GM21526 (cell line): Measurements from ENCODE around the gene NAV2.

Source experiments
- ATAC-seq: cut with Tn5 transposase; IDR thresholded peaks from one replicate; pipeline ENCODE4 v1.9.1; 2021; ENCODE audit warnings: moderate library complexity; ENCODE audit not compliant: unreplicated experiment, low FRiP score

NAV2 gene

GRCh38 chr11:19769820-19770219, 57.2 kb downstream of the NAV2 start:
- no peak for ATAC-seq

GRCh38 chr11:19770277-19770676, 57.6 kb downstream of the NAV2 start:
- ATAC-seq = no peak

DNA sequence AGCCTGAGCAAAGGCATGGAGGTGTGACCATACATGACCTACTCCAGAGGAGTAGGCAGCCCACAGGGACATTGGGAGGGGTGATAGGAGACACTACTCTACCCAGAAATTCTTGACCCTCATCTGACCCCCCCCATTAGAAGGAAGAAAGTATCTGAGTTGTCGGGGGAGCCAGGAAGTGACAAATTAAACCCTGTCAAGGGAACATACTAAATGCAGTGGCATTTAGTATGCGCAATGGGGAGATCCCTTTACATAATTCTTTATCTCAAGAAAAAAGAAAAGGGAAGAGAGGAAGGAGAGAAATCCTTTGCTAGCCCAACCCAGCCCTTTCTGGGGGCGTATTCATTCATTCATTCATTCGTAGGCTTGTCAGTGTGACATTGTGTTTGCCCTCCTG, 58.8 kb downstream of the NAV2 start:
- ATAC-seq = no peak

- no peak for ATAC-seq
Measured at GRCh38 chr11:19772480-19772879, 59.8 kb downstream of the NAV2 start.

DNA sequence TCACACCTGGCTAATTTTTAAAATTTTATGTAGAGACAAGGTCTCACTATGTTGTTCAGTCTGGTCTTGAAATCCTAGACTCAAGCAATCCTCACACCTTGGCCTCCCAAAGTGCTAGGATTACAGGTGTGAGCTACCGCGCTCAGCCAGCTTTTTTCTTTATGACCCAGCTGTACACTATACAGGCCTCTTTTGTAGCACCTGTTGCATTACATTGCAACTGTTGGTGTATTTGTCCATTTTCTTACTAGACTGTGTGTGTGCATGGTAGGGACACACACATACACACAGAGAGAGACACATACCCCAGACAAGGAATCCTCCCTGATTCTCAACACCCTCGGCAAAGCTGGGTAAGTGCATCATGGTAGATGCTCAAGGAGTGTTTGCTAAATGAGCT, 61.7 kb downstream of the NAV2 start:
- ATAC-seq = no peak

GRCh38 chr11:19774817-19775580, 62.4 kb downstream of the NAV2 start:
- no peak for ATAC-seq

DNA sequence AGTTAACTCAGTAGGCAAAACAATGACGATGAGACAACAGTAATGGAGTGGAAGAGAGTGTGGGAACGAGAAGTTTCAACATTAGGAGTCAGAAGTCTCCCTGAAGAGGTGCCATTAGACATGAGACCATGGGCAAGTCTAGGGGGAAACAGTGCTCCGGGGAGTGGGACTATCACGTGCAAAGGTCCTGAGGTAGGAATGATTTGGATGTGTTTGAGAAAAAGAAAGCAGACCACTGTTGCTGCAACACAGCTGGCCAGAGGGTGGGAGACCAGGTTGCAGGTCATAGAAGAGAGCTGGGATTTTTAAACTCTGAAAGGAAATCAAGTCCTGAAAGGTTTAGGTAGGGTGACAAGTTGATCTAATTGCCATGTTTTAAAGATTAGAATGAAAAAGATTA, 63.0 kb downstream of the NAV2 start:
- no peak for ATAC-seq

DNA sequence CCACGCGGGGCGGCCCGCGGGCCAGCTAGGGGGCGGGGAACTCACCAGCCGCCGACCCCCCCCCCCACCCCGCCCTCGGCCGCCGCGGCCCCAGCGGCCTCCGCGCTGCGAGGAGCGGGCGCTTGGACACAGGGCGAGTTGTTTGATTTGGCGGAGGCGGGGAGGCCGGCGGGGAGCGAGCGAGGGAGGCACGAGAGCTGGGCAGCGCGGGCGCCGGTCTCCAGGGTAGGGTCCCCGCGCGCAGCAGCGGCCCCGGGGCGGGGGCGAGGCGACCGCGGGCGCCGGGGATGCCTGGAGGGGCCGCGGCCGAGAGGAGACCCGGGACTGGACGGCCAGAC, 64.4 kb downstream of the NAV2 start:
- ATAC-seq = peak; percentile 30

- peak; percentile 65 for ATAC-seq
Measured at GRCh38 chr11:19777377-19778102, 64.9 kb downstream of the NAV2 start.

DNA sequence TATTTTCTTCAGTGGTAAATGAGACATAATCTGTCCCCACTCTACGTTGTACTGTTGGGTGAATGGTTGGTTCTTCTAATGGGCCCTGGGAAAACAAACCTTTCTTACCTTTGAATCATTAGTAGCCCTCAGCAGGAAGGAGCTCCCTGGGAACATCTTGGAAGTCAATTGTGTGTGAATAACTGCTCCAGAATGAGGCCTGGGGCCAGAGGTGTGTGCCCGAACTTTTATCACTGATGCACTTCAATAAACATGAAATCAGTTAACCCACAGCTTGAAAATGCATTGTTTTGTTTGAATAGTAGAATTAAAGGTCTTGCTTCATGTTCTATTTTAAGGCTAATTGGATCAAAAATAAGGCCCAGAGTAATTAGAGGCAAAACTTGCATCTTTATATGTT, 67.1 kb downstream of the NAV2 start:
- ATAC-seq = no peak

- no peak for ATAC-seq
Measured at GRCh38 chr11:19781351-19781750, 68.7 kb downstream of the NAV2 start.

DNA sequence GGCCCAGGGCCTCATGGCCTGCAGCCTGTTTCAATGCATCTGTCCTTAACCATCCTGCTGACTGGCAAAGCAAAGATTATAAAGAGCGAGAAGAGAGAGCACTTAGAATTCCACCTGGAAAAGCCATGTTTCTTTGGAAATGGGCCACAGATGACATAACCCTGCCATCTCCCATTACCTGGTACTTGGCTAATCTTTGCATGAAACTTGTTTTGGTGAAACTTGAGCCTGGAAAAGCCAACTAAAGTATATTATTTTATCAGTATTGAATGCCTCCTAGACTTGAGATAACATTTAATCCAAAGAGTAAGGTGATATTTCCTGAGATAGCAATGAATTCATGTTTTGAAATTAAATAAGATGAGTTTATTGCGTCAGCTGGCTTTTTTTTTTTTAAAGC, 72.6 kb downstream of the NAV2 start:
- ATAC-seq = no peak

DNA sequence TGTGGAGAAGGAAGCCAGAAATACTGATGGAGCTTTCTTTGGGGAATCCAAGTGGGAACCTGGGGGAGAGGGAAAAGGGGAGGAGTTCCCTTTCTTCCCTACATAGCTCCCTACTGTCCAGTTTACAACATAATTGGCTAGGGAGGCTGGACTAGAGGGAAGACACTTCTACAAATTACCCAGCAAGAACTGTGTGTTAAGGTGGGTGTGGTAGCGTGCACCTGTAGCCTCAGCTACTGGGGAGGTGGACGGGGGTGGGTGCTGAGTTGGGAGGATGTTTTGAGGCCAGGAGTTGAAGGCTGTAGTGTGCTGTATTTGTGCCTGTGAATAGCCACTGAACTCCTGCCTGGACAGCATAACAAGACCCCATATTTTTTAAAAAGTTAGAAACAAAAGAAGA, 74.0 kb downstream of the NAV2 start:
- ATAC-seq = no peak

GRCh38 chr11:19788435-19788834, 75.8 kb downstream of the NAV2 start:
- no peak for ATAC-seq

DNA sequence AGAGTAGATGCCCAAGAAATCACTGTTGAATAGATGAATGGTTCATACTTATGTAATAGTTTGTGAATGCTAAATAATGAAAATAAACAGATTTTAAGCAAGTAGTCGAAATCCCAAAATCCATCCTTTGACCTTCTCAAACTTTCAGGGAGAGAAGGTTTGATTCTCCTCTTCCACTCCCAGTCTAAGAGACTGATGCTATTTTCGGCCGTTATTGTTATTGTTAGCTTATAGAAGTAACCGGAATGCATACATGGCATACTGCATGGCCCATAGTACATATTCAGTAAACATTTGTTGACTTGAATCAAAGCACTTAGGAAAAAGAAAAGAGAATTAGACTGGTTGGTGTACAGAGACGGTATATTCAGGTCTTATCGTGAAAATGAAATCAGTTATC, 76.6 kb downstream of the NAV2 start:
- no peak for ATAC-seq

- ATAC-seq = no peak
Measured at GRCh38 chr11:19789835-19790710, 77.4 kb downstream of the NAV2 start.

DNA sequence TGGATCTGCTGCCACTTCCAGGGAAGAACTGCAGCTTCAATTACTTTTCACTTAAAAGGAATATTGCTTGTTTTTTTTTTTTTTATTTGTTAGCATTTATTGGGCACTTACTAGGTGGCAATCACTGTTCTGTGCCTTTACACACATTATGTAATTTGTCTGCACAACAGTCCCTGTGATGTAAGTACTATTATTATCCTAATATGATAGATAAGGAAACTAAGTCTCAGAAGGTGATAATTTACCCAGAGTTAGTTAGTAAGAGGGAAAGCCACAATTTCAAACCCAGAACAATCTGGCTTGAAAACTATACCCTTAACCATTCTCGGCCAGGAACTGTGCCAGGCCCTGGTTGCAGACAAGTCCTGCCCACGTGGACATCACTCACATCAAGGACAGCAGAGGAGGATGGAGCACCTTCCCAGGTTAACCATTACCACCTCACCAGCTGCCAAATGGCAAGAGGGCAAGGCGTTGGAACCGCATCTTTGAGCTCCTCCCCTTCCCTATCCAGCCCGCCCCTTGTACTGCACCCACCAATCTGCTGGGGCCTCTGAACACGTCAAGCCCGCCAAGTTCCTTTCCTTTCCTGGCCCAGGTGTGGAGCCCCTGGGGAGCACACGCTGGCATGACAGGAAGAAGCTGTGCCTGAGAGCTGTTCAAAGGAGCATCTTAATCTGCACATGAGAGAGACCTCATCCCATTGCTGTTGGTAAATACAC, 78.4 kb downstream of the NAV2 start:
- peak; percentile 87 for ATAC-seq

- no peak for ATAC-seq
Measured at GRCh38 chr11:19792510-19792909, 79.9 kb downstream of the NAV2 start.

DNA sequence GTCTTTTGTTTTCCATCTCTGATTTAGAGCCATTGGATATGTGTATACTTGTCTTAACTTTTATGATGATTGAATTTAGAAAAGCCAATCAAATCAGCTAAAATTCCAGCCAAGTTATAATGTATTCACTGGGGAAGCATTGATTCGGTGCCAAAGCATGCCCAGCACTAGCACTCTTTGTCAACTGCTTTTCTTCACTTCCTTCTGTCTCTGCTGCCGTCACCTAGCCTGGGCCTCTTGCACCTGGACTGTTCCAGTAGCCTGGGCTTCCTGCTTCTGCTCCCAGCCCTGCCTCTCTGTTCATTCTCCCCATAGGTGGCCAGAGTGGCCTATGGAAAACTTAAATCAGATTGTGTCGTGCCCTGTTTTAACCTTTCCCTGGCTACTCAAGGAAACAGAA, 80.7 kb downstream of the NAV2 start:
- ATAC-seq = no peak

DNA sequence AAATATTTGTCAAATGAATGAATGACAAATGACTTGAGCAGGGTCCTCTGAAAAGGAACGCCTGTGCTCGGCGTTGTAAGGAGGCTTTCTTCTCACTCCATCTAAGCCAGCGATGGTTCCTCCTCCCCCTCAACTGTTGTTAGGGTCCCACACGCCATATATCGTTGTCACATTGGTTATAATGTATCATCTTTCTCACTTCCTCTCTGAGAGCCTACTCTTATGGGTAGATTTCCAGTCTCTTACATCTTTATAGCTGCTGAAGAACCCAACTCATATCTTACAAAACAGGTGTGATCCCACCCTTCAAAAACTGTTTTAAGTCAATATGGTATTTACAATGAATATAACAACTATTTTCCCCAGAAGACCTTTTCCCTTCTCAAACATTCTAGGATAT, 81.5 kb downstream of the NAV2 start:
- no peak for ATAC-seq

DNA sequence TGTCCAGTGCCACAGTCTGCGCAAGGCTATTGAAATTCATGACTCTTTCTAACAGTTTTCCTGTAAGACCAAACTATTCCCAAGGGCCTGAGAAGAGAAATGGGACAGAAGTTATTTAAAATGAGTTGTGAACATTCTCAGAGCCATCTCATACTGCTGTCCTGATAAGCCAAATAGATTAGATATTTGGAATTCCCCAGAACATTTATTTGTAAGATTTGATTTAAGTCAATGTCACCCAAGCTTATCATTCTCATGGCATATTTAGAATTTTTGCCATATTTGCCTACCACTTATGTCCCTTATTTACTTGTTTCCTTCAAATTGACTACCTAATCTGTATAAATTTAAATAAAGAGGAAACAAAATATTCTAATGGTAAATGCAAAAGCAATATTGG, 82.4 kb downstream of the NAV2 start:
- ATAC-seq = no peak
